CD4-positive, alpha-beta T cell treated with Interferon gamma for 1 hour (primary cell): ENCODE measurements around the gene GREM2.

ENCODE experiments used
- DNase-seq: peaks from one replicate; pipeline ENCODE4 v3.0.0-alpha.2; 2020

The GREM2 gene

DNA sequence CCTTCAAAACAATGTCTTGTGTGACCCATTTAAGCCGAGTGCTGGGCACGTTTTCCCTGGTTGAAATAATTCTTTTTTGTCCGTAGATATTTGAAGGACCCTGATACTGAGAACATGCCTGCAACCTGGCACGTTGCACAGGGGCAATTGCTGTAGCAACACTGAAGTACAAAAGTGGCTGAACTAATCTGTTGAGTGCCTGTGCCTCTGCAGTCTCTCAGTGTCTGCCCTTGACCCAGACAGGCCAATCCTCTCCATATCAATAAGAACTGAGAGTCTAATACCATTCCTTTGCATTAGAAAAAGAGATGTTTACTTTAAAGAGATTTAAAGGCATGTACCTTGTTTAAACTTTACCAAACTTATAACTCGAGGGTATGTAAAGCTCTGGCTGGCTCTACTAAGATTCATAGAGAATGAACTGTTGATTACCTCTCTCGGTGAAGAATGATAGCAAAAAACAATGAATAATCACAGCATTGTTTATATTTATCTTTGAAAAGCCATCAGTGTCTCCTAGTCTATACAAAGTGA lies 2.4 kb downstream of the GREM2 start:
- DNase-seq: no peak

DNA sequence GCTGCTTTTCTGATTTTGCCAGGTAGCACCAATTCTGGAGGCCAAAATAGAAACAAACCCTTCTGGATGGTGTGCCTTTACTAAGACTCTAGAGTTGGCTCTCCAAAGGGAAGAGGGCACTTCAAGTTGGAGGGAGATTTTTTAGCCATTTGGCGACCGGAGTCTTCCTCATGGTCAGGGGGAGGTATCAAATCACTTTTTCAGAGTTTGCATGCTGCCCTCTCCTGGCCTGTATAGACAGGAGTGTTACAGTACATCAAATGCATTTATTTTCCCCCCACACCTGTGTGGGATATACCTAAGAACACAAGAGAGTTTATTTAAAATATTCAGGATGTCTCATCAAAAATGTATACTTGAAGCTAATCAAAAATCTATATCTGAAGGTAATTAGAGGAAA lies 3.2 kb downstream of the GREM2 start:
- no peak for DNase-seq

DNA sequence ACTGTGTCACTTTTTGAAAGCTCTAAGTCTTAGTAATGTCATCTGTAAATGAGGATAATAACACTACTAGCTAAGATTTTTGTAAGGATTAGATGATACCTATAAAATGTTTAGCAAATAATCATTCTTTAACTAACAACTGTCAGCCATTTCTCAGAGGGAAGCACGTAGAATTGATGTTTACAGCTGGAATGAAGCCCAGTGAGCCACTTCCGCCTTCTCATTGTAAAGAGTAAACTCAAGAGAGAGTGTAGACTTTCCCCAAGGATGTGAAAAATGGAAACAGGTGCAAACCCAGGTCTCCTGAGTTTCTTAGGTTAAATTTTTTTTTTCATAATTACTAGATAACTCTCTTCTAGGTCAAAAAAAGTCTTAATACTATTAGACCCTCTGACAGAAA lies 4.9 kb downstream of the GREM2 start:
- DNase-seq: no peak

DNA sequence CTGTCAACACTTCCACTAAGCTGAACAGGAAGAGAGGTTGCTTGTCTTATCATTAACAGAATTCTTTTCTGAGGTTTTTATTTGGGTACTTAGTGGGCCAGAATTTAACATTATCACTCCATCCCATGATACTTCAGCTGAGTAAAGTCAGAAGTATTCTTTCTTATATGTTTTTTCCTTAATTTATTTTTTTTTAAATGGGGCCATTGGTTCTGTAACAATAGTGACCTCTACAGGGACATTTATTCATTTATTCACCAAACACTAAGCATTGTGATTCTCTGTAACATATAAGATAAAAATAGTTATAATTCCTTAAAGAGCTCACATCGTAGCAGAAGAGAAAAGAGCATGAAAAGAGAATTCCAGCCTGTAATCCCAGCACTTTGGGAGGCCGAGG lies 9.8 kb downstream of the GREM2 start:
- DNase-seq: no peak

DNA sequence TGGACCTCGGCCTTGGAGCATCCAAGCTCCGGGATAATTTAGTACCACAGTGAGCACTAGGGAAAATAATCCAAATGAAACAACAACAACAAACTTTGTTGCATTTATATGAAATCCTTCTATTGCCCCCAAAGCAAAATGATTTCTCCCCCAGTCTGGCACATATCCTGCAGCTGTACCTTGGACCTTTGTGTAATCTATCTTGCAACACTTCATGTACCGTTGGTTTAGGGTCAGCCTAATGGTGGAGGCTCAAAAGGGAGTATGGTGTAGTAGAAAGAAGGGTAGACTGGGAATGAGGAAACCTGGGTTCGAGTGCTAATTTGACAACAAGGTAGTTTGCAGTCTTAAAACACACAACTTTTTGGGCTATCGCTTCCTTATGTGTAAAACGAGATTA lies 12.1 kb downstream of the GREM2 start:
- DNase-seq: no peak

DNA sequence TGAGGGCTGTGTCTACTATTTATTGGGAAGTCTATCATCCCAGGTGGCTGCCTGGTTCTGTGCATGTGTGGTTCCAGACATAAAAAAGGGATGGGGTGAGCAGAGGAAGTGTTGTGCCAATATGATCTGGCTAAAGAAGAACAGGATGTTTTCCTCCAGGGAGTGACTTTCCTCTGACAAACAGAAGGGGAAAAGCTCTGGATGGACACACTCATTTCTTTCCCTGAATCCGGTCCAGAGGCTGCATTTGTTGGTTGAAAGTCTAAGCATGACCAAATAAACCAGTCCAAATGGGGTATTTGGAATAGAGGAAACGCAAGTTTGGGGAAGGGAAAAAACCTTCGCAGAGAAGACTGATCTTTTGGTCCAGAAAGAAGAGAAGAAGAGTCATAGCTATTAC lies 12.7 kb downstream of the GREM2 start:
- DNase-seq: no peak

DNA sequence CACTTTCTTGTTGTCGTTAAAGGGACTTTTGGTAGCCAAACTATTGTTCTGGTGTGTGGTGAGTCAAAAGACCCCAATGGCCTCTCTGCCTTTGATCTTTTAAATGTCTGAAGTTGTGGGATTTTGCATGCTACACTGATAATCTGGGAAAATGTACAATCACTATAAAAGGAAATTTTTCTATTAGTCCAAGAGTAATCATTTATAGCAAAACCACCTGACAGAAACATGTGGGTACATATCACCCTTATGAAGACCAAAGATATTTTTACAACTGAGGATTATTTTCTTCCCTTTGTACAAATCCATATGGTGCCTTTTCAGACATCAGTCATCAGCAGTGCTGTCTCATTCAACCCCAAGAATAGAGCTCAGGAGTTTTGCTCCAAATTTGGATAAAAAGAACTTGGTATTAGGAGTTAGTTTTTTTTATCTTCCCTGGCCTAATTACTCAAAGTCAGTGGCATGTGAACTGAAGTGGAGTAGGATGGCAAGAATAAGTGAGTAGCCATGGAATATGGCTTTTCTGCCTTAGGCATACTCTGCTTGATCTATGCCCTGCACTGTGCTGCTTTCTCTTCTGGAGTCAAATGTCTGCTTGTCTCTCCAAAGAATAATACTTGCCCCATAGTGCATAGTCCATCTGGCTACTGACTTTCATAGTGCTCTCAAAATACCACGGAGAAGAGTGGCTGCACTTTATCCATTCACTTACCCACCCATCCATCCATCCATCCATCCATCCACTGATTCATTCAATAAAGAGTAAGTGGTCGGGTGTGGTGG lies 13.5 kb downstream of the GREM2 start:
- DNase-seq: no peak

DNA sequence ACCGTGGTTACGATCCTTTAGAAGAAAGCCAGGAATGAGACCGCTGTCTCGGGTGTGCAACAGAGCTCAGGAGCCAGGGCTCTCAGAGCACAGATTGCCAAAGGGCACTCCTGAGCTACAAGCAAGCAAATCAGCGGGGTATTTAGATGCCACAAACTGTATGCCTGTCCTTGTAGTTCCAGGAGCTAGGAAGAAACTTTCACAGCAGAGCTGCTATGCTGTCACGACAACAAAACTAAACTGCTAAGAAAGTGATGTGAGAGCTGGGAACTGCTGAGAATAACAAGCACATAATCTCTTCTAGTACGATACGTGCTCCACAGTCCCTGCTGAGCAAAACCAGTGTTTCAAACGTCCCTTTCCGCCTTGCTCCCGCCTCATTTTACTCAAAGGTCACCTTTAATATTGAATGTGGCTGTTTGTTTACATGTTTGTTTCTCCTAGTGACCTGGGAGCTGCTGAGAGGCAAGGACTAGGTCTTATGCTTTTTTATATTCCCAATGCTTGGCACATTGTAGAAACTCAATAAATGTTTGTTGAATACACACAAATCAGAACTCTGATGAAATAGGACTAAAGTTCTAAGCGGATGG lies 14.7 kb downstream of the GREM2 start:
- DNase-seq: no peak

DNA sequence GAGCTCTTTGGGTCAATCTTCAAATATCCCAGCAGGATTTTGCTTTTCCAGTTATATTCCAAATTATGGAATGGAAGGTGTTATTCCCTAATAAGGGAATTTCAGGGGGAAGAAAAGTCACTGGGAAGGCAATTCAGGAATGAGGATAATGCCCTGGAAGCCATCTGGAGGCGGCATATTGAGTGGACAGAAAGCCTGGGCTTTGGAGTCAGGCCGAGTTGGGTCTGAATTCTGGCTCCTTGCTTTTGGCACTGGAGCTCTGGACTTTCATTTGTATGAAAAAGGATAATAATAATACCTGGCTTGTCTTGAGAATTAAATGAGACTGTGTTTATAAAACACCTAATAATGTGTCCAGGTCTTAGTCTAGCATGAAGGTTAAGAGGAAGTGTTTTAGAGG lies 16.5 kb downstream of the GREM2 start:
- DNase-seq: no peak

DNA sequence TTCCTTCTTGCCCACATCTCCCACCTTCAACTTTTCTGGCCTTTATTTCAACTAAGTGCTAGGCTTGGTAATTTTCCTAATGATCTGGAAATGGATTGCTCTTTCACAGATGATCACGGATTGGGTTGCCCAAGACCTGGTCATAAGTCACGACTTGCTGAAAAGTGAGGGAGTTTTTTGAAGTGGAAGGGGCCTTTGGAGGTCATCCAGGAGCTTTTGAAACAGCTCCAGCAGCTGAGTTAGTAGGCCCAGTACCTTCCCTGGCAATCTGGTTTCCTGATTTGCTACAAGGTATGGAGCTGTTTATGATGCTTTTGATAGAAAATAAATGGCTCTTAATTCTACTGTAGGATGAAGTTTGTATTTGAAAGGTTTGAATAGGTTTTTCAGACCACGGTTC lies 20.4 kb downstream of the GREM2 start:
- DNase-seq: no peak

DNA sequence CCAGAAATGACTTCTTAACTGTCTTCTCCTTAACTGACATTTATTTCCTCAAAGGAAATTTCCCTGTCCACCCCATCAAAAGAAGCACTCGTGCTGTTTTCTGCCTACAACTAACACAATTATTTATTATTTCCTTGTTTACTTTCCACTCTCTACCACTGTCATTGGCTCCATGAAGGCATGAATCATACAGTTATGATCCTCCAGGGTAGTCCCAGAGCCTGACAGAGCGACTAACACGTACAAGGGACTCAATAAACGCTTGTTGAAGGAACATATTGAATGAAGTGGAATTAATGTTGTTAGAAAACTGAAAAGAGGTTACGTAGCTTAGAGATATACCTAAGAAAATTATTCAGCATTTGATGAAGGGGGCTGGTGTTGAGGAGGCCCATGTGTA lies 20.9 kb downstream of the GREM2 start:
- DNase-seq: no peak

DNA sequence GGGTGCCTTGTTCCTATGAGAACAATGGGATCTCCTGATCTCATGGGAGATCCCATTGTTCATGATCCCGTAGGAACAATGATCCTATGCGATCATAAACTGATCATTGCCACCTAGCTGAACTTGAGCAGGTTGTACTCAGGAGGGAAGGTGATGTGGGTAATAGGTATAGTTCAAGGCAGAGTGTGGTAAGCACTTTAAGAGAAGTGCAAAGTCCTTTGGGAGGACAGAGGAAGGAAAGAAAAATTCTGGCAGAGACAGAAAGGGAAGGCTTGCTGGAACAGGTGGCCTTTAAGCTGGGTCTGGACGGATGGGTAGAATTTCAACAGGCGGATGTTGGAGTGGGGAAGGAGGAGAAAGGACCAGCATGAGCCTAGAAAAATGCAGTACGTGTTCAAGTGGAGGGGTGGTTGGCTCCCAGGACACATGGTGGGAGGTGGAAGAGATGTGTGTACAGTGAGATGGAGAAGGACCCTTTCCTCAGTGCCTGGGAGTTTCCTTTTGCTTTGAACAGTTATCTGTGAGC lies 22.3 kb downstream of the GREM2 start:
- no peak for DNase-seq

DNA sequence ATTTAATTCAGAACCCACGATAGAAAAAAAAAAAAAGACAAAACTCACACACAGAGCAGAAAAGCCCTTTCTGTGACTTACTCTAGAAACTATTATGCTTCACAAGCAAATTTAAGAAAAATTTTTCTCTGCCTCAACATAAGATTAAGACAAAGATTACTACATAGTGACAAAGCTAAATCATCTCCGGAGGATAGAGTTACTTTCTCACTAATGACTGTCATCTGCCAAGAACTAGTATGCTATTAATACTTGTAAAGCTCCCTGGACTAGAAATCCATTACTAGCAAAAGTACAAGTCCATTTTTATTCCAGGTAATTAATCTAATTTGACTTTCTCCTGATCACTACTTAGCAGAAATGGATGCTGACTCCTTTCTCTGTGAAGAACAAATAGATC lies 25.9 kb downstream of the GREM2 start:
- DNase-seq: no peak

DNA sequence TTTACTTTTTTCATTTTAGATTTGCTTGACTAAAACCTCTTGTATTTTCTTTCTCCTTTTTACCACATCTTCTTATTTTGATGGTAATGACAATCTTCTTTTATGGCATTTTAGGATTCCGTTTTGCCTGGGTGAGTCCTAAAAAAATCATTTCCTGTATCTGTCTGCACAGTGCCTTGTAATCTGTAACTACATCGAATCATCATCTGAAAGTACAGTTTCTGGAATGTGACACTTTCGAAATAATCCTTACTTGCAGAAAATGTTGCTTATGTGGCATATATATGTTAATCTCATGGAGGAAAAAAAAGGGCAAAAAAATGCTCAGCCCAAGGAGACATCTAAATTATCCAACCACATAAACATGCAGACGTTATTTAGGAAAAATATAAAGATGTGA lies 29.0 kb downstream of the GREM2 start:
- no peak for DNase-seq

DNA sequence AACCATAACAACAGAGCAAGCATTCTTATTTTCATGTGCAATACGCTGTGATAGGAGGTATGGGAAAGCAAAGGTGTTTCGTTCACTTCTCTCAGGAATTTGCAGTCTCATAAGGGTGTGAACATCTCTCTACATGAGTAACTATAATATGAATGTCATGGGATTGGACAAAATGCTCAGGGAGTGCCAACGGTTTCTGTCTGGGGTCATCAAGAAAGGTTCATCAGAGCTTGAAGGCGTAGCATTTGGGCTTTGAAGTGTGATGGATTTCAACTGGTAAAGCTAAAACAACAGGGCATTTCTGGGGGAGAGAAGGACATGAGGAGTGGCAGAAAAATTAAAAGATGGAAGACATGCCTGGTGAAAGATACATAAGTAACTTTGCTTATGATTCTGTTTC lies 32.4 kb downstream of the GREM2 start:
- no peak for DNase-seq

DNA sequence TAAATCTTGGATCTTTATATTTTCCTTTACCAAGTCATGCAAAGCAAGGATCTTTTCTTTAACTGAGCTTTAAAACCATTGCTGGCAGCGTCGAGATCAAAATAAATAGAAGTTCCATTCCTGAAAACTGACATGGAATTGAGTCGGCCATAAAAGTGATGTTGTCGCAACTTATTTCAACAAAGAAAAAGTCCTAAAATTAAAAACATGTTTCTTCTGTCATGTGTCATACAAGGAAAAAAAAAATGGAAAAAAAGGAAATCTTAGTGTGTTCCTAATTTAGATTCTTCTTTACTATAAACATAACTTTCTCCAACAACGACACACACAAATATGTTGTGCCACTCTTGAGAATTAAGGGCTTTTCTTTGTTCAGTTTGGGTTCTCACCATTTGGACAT lies 34.9 kb downstream of the GREM2 start:
- no peak for DNase-seq

DNA sequence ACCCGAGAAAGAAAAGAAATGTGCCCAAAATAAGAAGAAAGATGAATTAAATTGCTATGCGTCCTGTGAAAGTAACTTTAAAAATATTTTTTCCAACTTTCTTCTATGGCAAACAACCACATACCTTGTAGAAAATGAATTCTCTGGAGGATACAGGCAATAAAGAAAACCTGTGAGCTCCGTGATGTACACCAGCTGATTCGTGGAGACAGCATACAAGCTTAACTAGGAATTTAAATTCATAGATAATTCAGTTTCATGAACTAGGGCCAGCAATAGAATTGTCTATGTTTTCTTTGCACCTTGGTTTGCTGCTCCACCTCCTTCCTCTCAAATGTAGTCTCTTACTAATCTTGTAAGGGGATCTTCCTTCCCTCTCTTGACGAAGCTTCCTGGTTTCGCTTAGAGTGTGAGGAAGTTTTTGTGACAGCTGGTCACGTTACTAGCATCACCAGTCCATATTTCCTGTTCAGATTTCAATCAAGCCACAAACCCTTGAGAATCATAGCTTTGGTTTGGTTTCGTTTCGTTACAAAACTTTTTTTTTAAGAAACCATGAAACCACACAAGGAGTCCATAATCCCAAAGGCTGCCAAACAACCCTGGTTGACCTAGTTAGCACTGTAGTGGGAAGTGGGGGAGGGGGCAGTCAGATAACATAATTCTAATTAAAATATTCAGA lies 35.8 kb downstream of the GREM2 start:
- peak; percentile 19 for DNase-seq

DNA sequence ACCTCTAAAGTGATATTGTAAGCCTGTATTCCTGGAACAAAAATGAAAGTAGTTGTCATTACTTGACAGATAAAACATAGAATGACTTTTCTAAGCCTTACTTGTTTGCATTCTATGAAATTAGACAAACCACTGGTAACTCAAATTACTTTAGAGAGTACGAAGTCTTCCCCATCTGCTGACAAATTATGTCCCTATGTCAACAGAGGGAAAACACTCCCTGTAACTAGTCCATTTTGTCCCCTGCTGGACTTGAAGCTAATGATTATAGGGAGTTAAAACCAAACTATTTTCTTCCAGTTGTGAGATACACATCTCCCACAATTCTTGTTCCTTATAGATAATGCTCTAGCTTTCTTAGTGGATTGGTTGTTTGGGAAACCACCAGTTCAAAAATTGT lies 39.6 kb downstream of the GREM2 start:
- no peak for DNase-seq

DNA sequence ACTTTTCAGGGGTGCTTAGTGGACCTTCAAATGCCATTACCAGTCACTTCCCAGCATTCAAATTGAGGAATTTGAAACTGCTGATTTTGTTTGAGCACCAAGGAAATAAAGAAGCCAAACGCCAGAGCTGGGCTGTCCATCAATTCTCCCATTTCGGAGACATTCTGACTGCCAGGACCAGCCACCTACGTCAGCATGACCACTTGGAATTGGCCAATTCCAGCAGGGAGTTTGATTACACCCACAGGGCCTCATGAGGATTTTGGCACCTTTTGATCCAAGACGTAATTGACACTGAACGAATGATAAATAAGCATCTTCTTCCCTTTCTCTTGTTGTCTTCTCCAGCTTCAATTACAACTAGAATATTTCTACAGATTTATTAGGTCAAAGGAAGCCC lies 40.2 kb downstream of the GREM2 start:
- no peak for DNase-seq

DNA sequence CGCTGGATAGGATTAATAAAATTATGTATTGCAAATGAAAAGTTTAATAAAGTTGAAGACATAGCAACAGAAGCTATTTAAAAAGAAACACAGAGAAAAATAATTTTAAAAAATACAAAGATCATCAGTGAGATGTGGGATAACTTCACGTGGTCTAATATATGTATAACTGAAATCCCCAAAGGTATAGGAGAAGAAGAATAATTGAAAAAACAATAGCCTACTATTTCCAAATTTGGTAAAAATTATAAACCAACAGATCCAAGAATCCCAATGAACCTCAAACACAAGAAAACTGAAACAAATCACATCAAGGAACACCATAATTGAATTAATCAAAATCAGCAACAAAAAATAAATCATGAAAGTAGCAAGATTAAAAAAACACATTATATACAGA lies 44.9 kb downstream of the GREM2 start:
- no peak for DNase-seq

DNA sequence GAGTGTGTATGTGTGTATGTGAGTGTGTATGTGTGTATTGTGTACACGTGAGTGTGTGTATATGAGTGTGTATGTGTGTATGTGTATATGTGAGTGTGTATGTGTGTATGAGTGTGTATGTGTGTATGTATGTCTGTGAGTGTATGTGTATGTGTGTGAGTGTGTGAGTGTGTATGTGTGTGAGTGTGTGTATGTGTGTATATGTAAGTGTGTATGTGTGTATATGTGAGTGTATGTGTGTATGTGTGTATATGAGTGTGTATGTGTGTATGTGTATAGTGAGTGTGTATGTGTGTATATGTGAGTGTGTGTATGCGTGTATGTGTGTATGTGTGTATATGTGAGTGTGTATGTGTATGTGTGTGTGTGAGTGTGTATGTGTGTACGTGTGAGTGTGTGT lies 49.2 kb downstream of the GREM2 start:
- no peak for DNase-seq

DNA sequence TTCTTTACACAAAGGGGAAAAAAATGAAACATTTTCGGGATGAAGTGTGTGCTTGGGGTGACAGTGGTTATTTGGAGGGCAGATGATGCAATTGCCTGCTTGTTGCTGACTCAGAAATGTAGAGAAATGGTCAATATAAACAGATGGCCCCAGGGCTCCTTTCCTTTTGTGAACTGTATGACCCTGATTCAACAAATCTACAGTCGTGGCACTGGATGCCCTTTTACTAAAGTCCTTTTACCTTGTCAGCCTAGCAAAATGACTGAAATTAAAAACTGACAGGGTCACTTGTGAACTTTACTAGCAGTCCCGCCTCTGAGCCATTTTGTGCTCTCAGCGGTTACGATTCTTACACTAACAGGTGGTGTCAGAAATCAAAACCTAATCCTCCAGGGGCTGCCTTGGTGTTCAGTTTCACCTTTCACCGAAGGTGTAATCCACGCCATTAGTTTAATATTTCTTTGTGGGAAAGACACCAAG lies 49.8 kb downstream of the GREM2 start:
- DNase-seq: no peak

DNA sequence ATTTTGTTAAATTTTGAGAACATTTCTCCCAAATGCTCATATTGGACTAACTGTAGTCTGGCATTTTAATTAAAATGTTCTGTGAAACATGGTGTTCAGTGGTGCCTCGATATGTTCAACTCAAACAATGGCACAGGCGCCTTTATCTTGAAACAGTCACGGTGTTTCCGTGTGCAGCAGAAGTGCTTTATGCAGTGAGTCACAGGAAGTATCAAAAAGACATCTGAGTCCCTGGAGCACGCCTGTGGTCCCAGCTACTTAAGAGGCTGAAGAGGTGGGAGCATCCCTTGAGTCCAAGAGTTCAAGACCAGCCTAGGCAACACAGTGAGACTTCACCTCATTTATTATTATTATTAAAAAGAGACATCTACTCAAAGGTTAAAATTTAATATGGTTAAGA lies 52.2 kb downstream of the GREM2 start:
- no peak for DNase-seq

DNA sequence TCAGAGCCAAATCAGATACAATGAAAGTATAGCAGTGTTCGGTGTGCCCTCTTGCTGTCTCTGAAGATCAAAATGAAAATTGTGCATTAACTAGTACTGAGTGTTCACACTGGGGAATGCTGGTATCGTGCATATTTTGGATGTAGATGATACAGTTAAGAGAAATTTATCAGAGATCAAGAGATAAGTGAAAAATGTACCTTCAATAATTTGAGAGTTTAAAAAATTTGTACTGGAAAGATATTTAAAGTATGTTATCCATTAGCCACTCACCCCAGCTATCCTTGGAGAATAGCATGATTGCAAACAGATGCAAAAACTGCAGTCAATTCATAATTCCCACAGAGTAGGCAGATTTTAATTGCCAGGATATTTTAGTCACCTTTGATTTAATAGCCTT lies 56.4 kb downstream of the GREM2 start:
- DNase-seq: no peak
